Hematopoietic multipotent progenitor cell treated with erythropoietin and hydrocortisone succinate and interleukin-3 and kit ligand, for 15 days (in vitro differentiated cells): ENCODE measurements around the gene CARHSP1.
"Not testable (repeated sequence)": the region's sequence is repeated elsewhere in the genome, so short reads cannot be mapped to it uniquely, and the experiment has no call there.

Experiments used
- DNase-seq: peaks from one replicate; pipeline ENCODE4 v3.0.0-alpha.2; 2015; ENCODE audit warnings: low spot score

CARHSP1 gene

DNA sequence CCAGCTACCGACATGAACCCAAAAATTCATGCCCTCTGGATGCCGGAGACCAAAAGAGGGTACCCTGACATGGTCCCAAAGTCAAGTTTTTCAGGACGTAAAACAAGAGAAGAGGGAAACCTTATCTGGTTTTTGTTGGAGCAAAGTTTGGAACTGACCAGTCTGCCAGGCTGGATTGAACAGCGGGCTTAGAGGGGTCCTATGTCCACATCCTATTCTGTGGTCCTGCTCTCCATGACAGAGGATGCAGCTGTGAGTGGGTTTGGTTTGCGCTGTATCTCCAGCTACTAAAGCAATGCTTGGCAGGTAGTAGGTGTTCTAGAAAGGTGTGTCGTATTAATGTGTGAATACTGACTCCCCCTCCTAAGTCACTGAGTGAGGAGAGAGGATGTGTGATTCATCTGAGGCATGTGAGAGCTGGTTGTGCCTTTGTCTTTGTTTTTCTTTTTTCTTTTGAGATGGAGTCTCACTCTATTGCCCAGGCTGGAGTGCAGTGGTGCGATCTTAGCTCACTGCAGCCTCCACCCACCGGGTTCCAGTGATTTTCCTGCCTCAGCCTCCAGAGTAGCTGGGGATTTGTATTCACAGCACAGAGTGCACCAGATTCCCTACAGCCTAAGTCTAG, 40.2 kb downstream of the CARHSP1 start:
- DNase-seq = no peak

DNA sequence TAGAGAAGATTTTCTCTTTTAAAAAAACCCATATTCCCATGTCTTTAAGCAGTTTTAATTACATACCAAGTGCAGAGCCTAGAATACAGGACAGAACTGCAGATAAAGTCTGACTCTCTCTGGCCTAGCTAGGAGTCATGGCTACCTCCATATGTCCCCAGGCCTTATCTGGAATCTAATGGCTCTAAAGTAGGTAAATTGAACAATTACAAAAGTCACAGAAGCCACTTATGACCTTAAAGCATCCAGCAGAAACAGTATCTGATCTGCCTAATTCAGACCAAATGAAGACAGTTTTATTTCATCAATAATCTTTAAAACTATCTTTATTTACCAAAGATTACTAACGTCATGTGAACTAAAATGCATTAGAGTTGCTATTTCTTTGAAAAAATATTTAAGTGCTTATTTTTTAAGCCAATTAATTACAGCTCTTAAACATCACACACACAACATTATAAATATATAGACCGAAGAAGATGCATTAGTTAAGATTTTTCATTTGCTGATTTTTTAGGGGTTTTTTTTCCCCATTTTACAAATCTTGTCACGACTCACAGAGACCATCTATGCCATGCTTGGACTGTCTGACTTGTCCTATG, 42.4 kb downstream of the CARHSP1 start:
- DNase-seq = no peak

DNA sequence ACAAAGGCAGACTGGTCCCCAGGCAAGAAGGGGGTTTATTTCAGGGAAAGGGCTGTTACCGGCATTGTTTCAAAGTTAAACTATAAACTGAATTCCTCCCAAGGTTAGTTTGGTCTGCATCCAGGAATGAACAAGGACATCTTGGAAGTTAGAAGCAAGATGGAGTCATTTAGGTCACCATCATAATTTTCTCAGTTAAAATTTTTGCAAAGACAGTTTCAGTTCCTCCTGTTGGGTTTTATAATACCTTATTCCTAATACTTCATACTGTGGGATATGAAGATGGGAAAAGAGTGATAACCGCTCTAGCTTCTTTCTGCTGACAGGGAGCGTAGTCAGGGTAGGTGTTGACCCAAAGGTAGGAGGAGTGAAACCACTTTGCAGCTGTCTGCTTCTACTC, 46.4 kb downstream of the CARHSP1 start:
- DNase-seq = no peak

DNA sequence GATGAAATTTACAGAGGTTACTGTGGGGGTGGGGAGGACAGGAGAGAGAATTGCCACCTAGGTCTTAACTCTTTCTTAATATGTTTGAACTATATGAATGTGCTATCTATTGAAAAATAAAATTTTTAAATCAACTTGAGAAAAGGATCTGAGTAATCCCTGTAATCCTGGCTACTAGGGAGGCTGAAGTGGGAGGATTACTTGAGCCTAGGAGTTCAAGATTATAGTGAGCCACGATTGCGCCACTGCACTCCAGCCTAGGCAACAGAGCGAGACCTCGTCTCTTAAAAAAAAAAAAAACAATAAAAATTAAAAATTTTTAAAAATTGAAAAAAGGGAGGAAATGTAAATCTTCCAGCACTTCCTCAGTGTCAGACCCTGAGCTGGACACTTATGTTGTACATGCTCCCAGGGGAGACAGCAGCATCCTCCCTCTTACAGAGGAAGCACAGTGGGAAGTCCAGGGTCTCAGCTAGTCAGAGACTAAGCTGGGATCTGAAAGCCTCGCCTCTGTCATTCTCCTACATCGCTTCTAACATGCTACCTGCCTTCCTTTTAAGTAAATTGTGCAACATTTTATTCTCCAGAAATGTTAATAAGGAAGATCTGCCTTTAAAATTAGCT, 49.3 kb downstream of the CARHSP1 start:
- no peak for DNase-seq

DNA sequence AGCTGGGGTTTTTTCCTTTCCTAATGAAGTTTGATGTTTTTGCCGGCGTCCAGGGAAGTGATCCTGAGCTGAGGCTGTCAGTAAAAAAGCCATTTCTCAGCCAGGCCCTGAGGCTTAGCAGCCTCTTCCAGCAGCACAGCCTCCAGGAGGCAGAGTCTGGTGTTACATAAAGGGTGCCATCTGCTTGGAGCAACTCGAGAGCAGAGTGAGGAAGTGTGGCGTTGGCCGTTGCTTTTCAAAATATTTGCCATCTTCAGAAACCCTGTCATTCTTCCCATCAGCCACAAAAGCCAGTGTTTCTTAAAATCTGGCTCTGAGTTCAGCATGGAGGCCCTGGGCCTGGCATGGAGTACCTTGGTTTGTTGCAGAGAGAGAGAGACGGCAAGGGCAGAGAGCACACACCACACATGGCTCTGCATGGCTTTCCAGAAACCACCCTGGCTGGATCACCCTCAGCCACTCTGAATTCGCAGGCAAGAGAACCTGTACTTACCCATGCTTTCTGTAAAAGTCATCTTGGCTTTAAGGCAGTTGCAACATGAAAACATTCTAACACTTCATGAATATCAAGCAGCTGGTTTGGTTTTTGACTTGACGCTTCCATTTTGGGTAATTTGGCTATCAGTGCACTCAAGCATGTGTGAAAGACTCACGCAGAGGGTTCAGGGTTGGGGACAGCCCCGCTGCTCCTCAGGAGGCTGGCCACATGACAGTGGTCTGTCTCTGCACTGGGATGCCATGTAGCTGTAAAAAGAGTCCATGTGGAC, 50.1 kb downstream of the CARHSP1 start:
- no peak for DNase-seq

DNA sequence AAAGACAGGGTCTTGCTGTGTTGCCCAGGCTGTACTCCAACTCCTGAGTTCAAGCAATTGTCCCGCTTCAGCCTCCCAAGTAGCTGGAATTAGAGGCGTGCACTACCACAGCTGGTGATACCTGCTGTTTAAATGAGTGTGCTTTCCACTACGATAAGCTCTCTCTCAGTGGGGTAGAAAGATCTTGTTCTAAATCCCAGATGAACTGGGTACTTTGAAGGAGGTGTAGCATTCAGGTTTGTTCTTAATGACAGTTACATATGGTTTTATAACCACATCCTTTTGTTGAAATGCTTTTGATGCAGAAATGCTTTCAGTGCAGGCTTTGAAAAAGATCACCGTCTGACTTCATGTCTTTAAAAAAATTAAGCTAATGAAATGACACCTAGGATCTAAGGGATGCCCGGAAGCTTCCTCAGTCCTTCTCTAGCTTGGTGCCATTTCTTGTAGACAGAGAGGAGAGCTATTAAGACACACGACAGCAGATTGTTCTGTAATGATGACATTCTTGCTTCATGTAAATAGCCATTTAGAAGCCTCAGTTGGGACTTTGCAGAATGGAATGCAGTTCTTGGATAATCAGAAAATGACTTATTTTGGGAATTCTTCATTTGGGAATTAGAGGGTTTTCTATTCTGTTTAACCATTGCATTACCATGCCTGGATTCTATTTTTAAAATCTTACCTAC, 51.7 kb downstream of the CARHSP1 start:
- no peak for DNase-seq

DNA sequence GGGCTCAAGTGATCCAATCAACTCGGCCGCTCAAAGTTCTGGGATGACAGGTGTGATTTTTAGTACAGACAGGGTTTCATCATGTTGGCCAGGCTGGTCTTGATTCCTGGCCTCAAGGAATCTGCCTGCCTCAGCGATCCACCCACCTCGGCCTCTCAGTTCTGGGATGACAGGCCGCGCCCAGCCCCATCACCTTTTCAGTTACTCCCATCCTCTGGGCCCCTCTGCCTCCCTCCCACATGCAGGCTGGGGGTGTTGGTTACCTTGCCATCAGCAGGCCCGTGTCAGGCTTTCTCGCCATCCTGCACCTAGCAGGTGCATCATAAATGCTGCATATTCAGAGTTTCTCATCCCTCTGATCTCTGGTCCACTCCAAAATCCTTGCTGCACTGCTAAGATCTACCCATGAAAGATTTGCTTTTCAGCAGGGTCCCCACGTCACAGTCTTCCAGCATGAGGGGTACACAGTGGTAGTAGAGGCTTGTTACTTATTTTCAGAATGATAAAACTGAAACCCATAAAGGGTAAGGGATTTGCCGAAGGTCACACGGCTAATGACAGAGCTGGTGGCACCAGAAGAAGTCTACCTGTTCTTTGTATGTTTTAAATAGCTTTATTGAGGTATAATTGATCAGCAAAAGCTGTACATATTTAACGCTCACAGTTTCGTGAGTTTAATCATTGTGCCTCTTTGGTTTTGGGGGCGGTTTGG, 54.6 kb downstream of the CARHSP1 start:
- no peak for DNase-seq

DNA sequence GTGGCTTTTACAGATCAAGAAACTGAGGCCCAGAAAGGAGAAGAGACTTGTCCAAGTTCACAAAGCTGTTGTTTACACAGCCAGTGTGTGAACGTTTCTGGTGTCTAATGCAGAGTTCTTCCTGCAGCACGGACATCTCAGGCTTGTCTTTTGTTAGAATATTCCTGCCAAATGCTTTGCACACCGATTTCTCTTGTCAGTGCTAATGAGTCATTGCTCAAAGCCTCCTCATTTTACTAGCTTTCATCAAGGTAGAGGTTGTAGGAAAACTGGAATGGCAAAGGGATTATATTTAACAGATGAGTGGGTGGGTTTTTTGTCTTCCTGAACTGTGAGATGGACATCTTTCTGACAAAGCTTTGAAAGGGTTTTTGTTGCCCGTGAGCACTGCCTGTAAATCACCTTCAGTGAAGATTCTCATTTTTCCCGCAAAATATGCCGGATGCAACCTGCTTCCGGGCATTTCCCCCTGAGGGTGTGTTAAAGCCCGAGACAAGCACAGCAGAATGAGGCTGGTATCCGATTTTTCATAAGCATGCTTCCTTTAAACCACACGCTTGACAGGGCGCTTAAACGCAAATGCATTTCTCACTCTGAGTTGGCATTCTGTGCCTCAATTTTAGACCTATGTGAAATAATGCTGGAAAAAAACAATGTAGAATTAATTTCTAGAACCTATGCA, 56.5 kb downstream of the CARHSP1 start:
- DNase-seq = no peak

DNA sequence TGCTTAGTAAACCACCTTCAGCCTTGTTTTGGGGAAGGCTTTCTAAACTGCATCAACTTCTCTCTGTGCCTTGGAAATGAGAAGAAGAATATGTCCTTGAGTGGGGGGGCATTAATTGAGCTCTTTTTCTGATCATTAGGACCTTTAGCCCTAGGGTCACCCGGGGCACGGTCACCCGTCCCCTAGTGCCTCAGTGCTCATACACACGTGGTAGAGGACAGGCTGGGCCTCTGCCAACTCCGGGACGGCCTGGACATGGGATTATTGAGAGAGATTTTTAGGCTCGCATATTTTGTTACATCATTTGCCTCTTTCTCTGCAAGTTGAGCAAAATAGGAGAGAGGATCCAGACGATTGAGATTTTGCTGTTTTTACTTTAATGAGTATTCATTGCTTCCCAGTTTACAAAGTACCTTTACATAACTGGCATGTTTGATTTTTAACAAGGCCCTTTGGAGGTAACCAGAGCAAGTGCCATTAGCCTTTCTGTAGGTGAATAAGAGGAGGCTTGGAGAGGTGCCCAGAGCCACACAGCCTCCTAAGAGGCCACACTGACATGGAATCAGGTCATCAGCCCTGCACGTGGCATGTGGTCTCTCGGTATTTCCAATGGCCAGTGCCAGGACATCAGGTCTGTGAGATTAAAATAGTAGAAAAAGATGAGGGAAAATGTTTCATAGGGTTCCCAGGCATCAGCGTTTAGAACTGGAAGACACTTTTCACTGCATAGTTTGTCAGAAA, 60.0 kb downstream of the CARHSP1 start:
- no peak for DNase-seq

DNA sequence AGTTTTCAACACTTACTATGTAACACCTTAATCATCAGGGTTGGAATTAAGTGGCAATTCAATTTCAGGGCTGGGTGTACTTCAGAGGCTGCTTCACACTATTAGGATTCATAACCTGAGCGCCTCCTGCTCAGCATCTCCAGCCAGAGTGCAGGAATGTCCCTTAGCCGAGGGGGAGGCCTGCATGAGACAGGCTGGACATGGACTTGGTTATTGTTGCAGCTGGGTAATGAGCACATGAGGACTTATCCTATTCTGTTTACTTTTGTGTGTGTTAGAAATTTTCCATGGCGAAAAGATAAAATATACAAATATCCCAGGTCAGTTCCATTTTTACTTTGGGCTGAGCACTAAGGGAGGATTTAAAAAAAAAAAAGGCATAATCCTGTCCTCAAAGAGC, 60.8 kb downstream of the CARHSP1 start:
- no peak for DNase-seq

DNA sequence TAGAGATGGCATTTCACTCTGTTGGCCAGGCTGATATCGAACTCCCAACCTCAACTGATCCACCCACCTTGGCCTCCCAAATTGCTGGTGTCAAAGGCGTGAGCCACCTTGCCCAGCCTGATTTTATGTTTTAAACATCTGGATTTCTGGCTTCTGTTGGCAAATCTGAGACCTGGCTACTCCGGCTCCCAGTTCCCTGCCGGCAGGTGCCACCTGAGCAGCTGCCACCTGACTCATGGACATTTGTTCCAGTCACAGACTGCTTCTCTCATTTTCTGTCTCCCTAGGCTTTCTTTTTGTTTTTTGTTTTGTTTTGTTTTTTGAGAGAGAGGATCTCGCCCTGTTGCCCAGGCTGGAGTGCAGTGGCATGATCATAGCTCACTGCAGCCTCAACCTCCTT, 61.6 kb downstream of the CARHSP1 start:
- no peak for DNase-seq

DNA sequence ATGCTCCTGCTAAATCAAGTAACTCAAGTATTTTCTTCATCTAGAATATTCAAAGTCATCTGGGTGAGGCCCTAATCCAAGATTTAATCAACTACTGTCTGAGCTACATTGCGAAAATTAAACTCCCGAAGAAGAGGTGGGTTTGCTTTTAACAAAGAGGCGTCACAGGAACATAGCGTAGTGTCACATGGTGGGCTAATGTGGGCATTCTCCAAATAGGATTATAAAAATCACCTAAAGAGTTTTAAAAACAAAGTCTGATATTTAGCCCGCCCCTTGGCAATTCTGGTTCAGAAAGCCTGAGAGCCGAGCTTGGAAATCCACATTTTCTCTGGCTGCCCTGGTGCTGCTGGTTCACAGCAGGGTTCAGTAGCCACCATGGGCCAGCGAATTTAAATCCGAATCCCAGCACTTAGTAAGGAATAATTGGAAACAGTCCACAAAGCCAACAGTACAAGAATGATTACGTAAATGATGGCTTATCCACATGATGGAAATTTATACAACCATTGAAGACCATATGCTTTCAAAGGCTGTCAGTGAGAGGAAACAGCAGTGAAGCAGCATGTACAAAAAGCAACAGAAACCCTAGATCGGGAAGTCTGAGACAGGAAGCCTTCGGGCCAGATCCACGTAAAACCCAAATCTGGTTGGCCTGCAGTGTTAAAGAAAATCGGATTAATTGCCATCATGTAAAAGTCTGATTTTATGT, 62.4 kb downstream of the CARHSP1 start:
- DNase-seq = no peak

DNA sequence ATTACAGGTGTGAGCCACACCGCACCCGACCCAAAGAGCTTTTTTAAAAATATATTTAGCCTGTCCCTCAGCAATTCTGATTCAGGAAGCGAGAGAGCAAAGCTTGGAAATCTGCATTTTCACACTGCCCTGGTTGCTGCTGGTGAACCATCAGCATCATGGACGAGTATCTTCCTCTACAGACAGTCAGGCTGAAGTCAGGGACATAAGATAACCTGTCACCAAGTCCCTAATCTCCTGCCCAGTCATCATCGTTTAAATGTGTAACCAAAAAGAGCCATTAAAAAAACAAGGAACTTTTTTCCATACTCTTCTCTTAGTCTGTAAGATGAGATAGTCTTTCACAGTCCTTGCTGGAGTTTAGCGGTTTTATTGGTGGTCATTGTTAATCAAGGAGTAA, 64.5 kb downstream of the CARHSP1 start:
- peak; percentile 36 for DNase-seq

DNA sequence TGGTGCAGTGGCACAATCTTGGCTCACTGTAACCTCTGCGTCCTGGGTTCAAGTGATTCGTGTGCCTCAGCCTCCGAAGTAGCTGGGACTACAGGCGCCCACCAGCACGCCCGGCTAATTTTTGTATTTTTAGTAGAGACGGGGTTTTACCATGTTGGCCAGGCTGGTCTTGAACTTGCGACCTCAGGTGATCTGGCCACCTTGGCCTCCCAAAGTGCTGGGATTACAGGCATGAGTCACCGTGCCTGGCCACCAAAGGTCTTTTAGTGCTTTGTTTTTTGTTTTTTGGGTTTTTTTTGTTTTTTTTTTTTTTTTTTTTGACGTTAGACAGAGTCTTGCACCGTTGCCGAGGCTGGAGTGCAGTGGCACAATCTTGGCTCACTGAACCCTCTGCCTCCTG, 65.1 kb downstream of the CARHSP1 start:
- not testable (repeated sequence) for DNase-seq
